GM19328 (cell line): ENCODE data around the gene RBFOX2.
"Not testable (repeated sequence)": the region's sequence is repeated elsewhere in the genome, so short reads cannot be mapped to it uniquely, and the experiment has no call there.

Experiments used
- ATAC-seq: cut with Tn5 transposase; IDR thresholded peaks from one replicate; pipeline ENCODE4 v1.9.1; 2021; ENCODE audit warnings: mild to moderate bottlenecking, moderate library complexity; ENCODE audit not compliant: unreplicated experiment

RBFOX2 gene

DNA sequence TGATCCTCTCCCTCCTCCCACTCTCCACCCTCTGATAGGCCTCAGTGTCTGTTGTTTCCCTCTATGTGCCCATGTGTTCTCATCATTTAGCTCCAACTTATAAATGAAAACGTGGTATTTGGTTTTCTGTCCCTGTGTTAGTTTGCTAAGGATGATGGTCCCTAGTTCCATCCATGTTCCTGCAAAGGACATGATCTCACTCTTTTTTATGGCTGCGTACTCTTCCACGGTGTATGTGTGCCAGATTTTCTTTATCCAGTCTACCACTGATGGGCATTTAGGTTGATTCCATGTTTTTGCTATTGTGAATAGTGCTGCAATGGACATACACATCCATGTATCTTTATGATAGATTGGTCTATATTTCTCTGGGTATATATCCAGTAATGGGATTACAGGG, 15.9 kb upstream of the RBFOX2 start:
- not testable (repeated sequence) for ATAC-seq

DNA sequence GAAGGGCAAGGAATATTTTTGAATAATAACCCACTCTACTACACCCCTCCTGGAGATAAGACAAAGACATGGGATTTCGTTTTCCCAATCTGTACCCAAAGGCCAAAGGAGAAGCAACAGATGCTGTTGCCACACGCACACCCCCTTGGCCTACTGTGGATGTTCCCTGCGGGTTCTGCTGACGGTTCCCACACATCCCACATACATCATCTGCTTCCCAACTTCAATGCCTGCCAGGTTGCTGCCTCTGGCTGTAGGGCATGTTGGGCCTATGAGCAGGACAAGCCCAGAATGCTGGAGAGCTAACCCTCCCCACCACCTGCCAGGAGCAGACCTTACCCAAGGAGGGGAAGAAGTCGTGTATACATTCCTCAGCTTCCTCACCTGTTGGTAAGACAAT, 13.6 kb upstream of the RBFOX2 start:
- ATAC-seq = no peak

DNA sequence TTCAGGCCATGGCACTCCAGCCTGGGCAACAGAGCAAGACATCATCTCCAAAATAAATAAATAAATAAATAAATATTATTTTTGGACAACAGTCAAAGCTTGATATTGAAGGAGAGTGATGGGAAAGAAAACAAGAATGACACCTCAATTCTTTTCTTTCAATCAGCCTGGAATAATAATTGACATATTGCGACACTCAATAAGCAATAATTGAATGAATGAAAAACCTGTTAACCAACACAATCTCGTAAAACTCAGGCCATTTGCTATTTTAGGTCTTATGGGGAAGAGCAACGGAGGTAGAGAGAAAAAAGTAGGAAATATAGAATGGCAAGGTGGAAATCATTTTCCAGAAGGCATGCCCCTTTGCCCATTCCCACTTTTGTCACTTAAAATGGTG, 10.5 kb upstream of the RBFOX2 start:
- no peak for ATAC-seq

DNA sequence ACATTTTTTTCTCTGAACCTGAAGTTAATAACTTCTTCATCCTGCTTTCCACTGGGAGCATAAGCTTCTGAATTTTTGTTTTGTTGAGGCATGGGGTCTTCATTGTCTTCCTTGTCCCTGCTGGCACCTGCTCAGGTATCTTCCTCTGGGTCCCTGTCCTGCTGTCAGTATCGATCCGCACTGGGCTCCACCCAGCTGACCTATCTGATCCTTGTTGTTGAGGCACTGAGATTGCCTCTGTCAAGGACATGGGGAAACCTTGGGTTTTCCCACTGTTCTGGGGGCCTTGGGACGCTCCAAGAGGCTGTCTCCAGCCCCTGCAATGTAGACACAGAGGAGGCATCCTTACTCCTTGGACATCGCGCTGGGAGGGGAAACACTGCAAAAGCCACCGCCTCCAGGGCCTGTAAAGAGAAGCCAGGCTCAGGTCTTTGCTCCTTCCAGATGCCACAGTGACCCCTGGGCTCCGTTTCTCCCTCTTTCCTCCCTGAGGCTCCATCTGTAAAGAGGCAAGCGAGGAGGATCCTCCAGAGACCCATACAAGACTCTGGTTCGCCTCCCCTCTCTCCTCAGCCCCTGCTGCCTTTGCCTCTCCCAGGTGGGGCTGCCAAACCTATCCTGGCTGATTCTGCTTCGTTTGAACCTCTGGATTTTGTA, 8.6 kb upstream of the RBFOX2 start:
- no peak for ATAC-seq

DNA sequence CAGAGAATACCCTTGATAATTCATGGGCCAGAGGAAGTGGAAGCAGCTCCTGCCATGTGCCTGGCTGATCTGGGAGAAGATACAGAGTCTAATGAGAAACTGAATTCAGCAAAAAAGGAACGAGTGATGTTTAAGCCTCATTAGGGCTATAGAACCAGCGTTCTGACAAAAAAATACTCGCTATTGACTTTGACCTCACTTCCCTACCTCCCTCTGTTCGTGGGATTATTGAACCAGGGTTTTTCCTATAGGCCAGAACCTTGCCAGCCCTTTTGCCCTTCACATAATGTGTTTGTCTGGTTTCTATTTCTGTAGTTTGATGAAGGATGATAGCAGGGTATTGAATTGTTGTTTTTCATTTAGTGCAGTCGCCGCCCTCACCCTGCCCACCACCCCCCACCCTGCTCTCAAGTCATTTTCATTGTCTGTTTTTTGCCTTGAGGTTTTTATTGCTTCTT, 7.6 kb upstream of the RBFOX2 start:
- no peak for ATAC-seq

DNA sequence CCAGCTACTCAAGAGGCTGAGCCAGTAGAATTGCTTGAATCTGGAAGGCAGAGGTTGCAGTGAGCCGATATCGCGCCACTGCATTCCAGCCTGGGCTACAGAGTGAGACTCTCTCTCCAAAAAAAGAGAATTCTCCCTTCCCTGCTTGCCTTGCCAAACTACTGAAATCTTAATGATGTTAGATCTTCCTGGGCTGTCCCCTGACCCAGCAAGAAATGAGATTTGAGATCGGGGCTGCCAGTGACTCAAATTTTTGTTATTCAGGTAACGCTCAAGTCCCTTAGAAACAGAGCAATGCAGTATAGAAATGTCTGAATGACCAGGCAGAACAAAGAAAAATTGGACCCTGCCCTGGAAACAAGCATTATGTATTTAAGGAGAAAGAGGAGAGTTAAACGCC, 4.0 kb upstream of the RBFOX2 start:
- no peak for ATAC-seq

DNA sequence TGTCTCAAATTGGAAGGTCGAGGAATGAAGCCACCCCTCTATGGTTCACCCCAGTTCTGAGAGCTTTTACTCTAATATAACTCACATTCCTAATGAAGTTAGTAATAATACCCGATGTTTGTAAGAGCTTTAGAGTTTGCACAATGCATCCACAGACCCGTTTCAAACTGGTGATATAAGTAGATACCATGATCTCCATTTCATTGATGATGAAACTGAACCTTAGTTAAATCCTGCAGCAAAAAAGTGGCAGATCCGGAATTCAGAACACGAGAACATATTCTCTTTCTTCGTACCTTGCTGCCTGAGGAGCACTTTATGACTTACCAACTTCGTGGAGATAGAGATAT, 757 bp upstream of the RBFOX2 start:
- ATAC-seq = no peak

DNA sequence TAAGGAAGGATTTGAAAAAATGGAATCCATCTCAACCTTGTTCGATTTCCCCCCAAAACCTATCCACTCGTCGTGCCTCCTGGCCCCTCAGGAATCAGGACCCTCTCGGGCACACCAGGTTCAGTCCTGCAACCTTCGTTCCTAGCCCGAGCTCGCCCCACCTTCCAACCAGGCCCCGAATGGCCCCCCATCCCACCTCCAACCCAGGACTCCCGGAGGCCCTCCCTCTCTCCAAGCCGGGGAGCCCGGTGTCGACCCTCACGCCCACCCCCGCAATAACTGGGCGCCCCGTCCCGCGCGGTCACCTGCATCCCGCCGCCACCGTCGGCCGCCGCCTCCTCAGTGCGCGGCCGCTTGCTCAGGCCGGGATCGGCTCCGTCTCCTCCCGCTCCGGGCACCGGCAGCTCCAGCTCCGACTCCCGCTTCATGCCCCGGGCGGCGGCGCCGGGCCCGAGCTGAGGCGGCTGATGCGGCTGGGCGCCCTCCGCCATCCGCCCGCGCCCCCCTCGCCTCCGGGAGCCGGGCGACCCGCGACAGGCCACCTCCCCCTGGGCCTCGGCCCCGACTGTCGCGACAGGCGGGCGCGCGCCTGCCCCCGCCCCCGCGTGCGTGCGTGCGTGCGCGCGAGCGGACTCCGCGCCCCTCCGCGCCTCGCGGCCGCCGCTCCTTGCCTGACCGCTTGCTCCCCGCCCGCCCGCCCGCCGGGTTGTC, 534 bp downstream of the RBFOX2 start:
- ATAC-seq = no peak

DNA sequence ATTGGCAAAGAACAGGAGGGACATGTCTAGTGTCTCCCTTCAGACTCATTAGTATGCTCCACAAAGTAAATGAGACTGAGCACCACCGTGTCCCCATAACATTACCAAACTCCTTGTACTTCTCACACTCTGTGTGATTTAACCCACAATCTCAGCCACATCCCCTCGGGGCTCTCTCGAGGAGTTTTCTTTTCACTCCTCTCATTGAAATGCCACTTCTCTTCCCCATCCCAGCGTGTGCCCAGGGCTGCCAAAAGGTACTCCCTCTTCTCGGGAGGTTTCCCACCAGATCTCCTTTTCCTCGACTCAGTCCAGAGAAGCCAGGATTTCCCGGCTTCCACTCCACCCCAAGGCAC, 1.1 kb downstream of the RBFOX2 start:
- no peak for ATAC-seq

DNA sequence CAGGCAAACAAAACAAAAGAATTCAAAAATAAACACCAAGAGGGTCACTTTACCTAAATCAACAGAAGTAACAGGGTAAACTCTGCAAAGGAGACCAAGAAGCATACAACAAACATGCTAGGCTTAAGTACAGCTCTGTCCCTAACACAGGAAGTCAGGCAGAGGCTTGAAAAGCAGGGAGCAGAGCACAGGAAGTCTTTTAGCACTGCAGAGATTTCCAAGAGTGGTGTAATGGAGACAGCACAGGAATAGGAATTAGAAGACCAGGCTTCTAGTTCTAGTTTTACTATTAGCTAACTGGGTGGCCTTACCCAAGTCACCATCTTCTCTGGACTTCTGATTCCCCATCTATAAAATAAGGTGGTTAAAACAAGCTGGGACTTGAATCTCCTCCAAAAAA, 1.9 kb downstream of the RBFOX2 start:
- ATAC-seq = no peak

DNA sequence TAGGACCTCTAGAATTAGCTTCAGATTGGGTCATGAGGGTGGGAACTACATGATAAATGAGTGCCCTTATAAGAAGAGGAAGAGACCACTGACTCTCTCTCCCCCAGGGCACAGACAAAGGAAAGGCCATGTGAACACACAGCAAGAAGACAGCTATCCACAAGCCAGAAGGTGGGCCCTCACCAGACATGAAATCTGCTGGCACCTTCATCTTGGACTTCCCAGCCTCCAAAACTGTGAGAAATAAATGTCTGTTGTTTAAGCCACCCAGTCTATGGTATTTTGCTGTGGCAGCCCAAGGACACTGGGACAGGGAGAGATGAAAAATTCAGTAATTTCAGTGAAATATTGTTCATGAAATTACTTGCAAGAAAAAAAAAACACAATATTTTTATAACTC, 5.9 kb downstream of the RBFOX2 start:
- no peak for ATAC-seq

DNA sequence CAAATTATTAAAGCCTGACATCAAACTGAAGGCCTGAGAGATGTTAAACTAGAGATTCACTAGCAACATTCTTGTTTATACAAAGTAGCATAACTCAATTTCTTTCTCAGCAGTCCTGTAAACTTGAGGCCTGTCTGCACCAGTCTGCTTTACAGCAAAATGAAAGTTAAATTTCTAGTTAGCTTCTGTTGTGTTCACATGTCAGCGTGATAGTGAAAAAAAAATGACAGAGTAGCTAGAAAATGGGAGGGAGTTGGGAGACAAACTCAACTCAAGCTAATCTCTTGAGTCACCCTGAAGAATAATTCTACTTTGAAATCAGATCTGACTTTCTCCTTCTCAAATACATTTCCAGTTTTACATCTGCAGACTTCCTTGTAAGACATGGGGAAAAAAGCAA, 6.5 kb downstream of the RBFOX2 start:
- no peak for ATAC-seq

DNA sequence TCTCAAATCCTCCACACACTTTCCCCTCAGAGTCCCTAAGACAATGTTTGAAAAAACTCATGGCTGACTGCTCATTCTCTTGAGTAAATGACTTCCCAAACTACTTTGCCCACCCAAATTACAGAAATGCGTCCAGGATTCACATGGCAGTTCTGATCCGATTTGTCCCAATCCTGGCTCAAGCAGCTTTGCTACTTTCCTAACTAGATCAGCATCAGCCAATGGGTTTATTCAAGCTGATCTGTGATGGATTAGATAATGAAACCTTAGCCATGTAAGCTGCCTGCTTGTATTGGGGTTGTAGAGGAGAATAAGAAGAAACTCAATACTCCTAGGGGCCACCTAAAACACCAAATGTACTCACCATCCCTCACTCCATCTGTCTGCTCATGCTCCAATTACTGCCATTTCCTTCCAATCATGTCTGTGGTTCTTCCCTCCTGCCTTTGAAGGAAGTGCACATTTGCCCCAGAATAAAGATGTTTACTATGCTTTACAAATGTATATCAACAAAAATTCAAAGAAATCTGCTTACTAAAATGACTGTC, 6.9 kb downstream of the RBFOX2 start:
- no peak for ATAC-seq

DNA sequence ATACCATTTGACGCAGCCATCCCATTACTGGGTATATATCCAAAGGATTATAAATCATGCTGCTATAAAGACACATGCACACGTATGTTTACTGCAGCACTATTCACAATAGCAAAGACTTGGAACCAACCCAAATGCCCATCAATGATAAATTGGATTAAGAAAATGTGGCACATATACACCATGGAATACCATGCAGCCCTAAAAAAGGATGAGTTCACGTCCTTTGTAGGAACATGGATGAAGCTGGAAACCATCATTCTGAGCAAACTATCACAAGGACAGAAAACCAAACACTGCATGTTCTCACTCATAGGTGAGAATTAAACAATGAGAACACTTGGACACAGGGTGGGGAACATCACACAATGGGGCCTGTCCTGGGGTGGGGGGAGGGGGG, 7.8 kb downstream of the RBFOX2 start:
- ATAC-seq = not testable (repeated sequence)

DNA sequence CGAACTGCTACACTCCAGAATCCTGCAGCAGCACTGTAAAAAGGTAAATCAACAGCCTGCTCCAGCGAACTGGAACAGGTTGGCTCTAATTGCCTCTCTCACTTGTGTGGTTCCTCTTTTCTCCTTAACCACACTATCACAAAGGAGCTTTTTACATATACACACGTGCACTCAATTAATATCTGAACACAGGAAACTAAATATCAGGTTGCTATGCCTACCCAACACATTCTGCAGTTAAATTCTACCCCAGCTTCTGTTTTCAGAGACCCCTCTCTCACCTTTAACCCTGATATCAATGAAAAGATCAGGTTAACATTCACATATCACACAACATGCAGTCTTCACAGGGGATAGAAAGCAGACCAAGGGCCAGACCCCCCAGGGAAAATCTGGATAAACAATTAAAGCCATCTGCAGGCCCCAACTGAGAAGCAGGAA, 11.0 kb downstream of the RBFOX2 start:
- ATAC-seq = no peak

DNA sequence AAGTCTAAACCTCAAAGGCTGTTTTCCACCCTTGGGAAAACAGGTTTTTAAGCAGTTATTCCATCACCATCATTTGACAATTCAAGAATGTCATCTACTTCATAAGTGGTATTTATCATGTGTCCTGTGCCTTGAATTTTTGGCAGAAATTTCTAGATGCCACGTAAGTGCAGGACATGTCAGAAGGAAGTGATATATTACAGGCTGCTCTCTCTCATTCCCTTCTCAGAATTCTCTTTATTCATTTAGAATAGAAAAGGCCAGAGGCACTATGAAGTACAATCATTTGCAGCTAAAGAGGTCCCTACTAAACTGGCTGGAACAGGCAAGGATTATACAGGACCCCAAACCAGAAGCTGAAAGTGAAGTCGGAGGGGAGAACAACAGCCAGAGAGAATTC, 11.9 kb downstream of the RBFOX2 start:
- no peak for ATAC-seq

DNA sequence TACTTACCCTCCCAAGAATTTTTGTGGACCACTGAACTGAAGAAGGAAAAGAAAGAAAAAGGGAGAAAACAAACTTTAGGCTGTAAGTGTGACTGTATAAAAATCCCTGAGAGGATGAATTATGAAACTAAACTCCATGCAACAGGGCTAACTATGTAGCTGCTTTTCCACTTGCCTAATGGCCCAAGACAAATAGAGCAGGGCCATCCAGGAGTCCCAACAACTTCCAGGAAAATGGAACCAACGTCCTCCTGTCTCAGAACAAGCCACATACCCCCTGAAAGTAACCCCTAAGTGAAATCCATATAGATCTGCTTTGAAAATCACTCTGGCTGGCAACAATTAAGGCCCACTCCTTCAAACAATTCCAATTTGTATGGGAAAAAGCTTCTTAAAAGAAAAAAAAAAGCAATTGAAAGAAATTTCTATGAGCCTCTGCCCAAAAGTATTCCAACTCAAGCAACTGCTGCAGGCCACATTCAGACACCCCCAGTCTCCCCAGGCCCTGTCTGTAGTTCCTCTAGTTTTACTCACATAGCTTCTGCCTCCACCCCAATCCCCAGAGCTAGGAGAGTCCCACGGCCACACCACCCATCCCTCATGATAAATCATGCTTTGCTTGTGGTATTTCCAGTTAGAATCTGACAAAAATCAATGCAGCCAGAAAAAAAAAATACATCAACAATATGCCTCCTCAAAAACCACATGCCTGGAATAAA, 12.7 kb downstream of the RBFOX2 start:
- no peak for ATAC-seq

DNA sequence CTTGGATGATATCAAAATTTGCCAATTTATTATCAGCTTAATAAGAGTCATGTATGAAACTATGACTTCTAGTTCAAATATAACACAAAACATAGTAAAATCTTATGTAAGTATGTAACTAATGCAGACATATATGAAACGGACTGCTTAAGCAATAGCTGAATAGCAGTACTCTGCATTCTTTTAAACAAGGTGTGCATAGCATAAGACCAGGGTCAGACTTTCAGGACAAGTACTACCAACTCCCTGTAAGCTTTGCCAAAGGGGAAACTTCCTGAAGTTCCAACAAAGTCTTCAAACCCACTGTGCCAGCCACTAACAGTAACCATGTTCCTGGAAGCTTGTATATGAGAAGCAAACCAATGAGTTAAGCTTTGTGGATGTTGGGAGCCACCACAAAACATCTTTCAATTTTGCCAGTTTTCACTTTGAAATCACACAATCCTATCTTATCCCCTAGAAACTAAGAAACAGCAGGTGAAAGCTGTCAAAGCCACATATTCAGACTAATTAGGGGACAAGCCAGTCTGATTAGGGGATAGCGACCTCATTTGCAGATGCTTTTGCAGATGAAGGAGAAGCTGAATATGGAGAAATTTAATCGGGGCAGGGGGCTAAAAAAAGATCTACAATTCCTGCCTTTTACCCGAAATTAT, 13.3 kb downstream of the RBFOX2 start:
- no peak for ATAC-seq

DNA sequence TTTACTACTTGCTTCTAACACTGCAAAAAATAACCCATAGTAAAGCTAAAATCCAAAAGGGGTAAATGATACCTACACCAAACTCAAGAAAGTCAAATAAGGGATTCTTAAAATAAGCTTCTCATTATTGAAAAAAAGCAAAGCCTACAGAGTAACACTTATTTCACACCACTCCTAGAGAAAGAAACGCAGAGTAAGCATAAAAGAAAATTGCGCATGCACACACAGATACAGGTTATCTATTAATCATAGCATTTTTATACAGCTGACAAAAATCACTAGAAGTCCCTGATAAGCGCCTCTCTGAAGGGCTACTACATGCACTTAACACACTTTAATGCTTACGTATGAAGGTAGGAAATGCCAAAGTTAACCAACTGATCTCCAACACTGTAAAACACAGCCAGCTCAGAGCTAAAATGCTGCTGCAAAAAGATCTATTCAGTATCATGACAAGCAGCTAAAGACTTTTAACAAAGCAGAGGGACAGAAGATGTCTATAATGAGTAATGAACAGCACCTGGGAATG, 14.0 kb downstream of the RBFOX2 start:
- ATAC-seq = no peak

DNA sequence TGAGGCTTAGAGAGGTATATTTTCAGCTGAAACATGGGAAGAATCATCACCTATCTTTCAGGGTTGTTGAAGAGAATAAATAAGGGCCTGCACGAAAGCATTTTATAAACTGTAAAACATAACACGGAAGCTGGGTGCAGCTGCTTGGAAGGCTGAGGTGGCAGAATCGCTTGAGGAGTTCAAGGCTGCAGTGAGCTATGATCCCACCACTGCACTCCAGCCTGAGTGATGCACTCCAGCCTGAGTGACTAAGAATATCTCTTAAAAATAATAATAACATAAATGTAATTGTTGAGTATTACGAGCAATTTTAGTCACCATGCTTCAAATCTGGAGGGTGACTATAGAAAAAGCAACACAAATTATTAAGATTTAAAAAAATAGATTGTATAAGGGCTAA, 16.3 kb downstream of the RBFOX2 start:
- ATAC-seq = no peak

DNA sequence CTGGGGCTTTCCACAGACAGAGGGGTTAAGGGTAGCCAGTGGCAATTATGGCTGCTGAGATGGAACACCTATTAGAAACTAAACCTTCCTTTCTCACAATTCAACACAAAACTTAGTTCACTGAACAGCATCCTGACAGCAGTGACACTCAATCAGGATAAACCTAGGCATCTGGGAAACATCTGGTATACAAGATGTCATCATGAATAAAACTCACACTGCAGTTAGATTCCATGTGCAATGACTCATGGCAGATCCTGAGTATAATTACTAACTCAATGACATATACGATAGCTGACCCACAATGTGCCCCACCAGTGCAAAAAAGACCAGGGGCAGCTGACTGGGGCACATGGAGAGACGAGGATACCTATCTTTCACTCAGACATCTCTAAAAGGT, 17.7 kb downstream of the RBFOX2 start:
- ATAC-seq = no peak
